Muscle of leg (tissue), 11 donors: Measurements from ENCODE around the gene BLTP3B. TPM values are rescaled to one million over a fixed set of nuclear protein-coding genes. Genes with fewer than 3 reads are reported as not detected.

Experiments used
- DNase-seq: peaks from one replicate; pipeline ENCODE4 v3.0.0; 2013
- H3K27ac ChIP-seq: one replicate; pipeline ENCODE4 v1.5.1; 2013; ENCODE audit warnings: mild to moderate bottlenecking, low read length, control low read depth
- H3K27me3 ChIP-seq: one replicate; pipeline ENCODE4 v1.6.1; 2013; ENCODE audit warnings: low read length; ENCODE audit not compliant: control insufficient read depth, insufficient read depth
- H3K36me3 ChIP-seq: one replicate; pipeline ENCODE4 v1.6.1; 2013; ENCODE audit warnings: low read length; ENCODE audit not compliant: control insufficient read depth, insufficient read depth
- H3K4me1 ChIP-seq: one replicate; pipeline ENCODE4 v1.6.1; 2013; ENCODE audit warnings: low read length; ENCODE audit not compliant: control insufficient read depth, insufficient read depth
- H3K4me3 ChIP-seq: one replicate; pipeline ENCODE4 v1.5.1; 2013; ENCODE audit warnings: low read length, control low read depth
- H3K9me3 ChIP-seq: replicated peaks from 2 replicates; pipeline ENCODE4 v1.6.1; 2013; ENCODE audit warnings: low read depth, low read length; ENCODE audit not compliant: control insufficient read depth
- WGBS: methylation state at CpG from one replicate; pipeline ENCODE4 v1.1.5; 2013; ENCODE audit warnings: missing lambda C conversion rate; ENCODE audit not compliant: insufficient coverage; 5-methylcytosine and 5-hydroxymethylcytosine counted together
- polyA plus RNA-seq, 8 donors: library from polyadenylated mRNA; unstranded; fragments of 120-200 nt; gene quantifications; one replicate each; pipeline versions ENCODE4 v1.2.1 to v1.2.3, GENCODE V29; 2013; ENCODE audit warnings: inconsistent platforms in 1 of 8, low replicate concordance in 1 of 8; ENCODE audit not compliant: insufficient read length in 8 of 8, insufficient read depth in 1 of 8
- total RNA-seq: library from RNA; stranded (reverse); fragments of 120-200 nt; gene quantifications from one replicate; pipeline ENCODE4 v1.2.4, GENCODE V29; 2013

Gene BLTP3B
- total and polyA plus RNA-seq, 9 donors, result 10.6 to 20.7 (median 13.3) TPM

DNA sequence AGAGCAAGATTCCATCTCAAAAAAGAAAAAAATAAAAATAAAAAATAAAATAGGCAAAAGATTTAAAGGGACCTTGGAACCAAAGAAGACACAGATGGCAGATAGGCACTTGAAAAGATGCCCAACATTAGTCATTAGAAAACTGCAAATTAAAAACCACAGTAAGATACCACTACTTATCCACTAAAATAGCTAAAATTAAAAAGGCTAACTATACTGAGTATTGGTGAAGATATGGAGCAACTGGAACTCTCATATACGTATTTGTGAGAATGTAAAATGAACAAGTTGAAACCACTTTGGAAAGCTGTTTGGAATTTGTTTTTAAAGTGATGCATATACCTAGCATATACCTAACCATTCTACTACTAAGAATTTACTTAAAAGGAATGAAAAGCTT is 22.3 kb downstream of the BLTP3B start:
- no peak overlapping the region for H3K27ac ChIP-seq
- no CpG with 5 or more reads among the region's 1 CpG for WGBS

GRCh38 chr12:100115291-100115690 is 27.4 kb downstream of the BLTP3B start:
- H3K36me3 ChIP-seq, result no peaks in the 10 kb centered on the region
- no peaks in the 10 kb centered on the region for H3K27me3 ChIP-seq
- no CpG with 5 or more reads among the region's 8 CpGs for WGBS
- no peak overlapping the region for H3K4me3 ChIP-seq
- DNase-seq, result no peak
- no peak overlapping the region for H3K27ac ChIP-seq
- peaks cover under 1% of the 10 kb centered on the region for H3K9me3 ChIP-seq
- H3K4me1 ChIP-seq, result peaks cover 2% of the 10 kb centered on the region

More for the DNA sequence above, 22.3 kb downstream of the BLTP3B start:
- Histone ChIP-seq H3K36me3 (no peaks in the 10 kb centered on the region), H3K27me3 (no peaks in the 10 kb centered on the region), H3K4me3 (no peak overlapping the region), H3K9me3 (peaks cover 5% of the 10 kb centered on the region), H3K4me1 (no peaks in the 10 kb centered on the region)
- no peak for DNase-seq

- H3K36me3 ChIP-seq, result no peaks in the 10 kb centered on the region
- peaks cover 2% of the 10 kb centered on the region for H3K4me1 ChIP-seq
- H3K27me3 ChIP-seq, result no peaks in the 10 kb centered on the region
- DNase-seq, result peak; percentile 17
- H3K9me3 ChIP-seq, result no peaks in the 10 kb centered on the region
- no peak overlapping the region for H3K27ac ChIP-seq
- no peak overlapping the region for H3K4me3 ChIP-seq
Observed at GRCh38 chr12:100114574-100114973, 28.1 kb downstream of the BLTP3B start.

DNA sequence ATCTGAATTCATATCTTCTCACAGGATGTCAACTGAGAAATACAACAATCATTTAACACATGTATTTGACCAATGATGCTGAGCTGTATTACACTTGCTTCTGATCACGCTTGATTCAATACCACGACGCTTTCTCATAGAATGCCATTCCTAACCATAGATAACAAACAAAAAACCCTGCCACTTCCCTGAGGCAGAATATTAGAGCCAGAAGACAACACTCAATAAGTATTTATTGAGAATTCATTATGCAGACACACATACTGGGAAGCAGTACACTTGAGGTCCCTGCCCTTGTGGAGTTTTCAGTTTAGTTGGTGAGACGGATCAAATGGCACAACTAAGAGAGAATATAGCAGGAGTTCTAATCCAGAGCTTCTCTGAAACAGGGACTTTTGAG is 32.4 kb downstream of the BLTP3B start:
- no peaks in the 10 kb centered on the region for H3K9me3 ChIP-seq
- 91% methylated on average over 1 of the region's 4 CpGs for WGBS

DNA sequence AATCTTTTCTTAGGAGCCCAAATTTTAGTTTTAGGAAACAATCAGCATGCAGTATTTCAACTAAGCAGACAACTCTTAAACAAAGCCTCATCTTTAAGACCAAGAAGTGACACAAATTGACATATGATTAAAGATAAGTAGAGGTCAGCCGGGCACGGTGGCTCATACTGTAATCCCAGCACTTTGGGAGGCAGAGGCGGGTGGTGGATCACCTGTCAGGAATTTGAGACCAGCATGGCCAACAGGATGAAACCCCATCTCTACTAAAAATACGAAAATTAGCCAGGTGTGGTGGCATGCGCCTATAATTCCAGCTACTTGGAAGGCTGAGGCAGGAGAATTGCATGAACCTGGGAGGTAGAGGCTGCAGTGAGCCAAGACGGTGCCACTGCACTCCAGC is 35.8 kb downstream of the BLTP3B start:
- Histone ChIP-seq H3K4me1 (no peaks in the 10 kb centered on the region), H3K27ac (no peak overlapping the region), H3K36me3 (peaks cover 2% of the 10 kb centered on the region), H3K4me3 (no peak overlapping the region), H3K9me3 (no peaks in the 10 kb centered on the region), H3K27me3 (no peaks in the 10 kb centered on the region)
- no peak for DNase-seq
- 92% methylated on average over 3 of the region's 6 CpGs for WGBS

More for the DNA sequence above, 32.4 kb downstream of the BLTP3B start:
- no peak overlapping the region for H3K27ac ChIP-seq
- H3K27me3 ChIP-seq, result no peaks in the 10 kb centered on the region
- H3K4me1 ChIP-seq, result peaks cover 2% of the 10 kb centered on the region
- H3K36me3 ChIP-seq, result no peaks in the 10 kb centered on the region
- no peak for DNase-seq
- no peak overlapping the region for H3K4me3 ChIP-seq

DNA sequence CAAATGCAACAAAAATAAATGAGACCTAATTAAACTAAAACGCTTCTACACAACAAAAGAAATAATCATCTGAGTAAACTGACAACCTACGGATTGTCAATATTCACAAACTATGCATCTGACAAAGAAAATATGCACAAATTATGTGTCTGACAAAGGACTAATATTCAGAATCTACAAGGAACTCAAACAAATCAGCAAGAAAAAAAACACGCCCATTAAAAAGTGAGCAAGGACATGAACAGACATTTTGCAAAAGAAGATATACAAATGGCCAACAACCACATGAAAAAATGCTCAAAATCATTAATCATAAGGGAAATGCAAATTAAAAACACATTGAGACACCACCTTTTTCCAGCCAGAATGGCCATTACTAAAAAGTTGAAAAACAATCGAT is 37.0 kb downstream of the BLTP3B start:
- Histone ChIP-seq H3K27me3 (no peaks in the 10 kb centered on the region), H3K4me3 (no peak overlapping the region), H3K36me3 (peaks cover 4% of the 10 kb centered on the region), H3K27ac (no peak overlapping the region), H3K9me3 (no peaks in the 10 kb centered on the region), H3K4me1 (no peaks in the 10 kb centered on the region)
- no CpG with 5 or more reads among the region's 4 CpGs for WGBS
- DNase-seq, result no peak

GRCh38 chr12:100101000-100101399 is 41.7 kb downstream of the BLTP3B start:
- no peak for DNase-seq
- Histone ChIP-seq H3K9me3 (no peaks in the 10 kb centered on the region), H3K4me3 (no peak overlapping the region), H3K27me3 (no peaks in the 10 kb centered on the region), H3K36me3 (peaks cover 8% of the 10 kb centered on the region), H3K4me1 (no peaks in the 10 kb centered on the region), H3K27ac (no peak overlapping the region)
- no CpG with 5 or more reads among the region's 3 CpGs for whole genome bisulfite sequencing

Other genes starting within 250 kb of the BLTP3B start
- gene ANKS1B, start 157.9 kb downstream of the BLTP3B start, total RNA-seq, result 5.6 TPM
- 1 to 10 TPM; 1.4 to 3.5 (median 2.7) TPM for gene ANKS1B, start 157.9 kb downstream of the BLTP3B start, polyA plus RNA-seq
- gene ACTR6, start 57.9 kb upstream of the BLTP3B start, total RNA-seq, result 20.5 TPM
- gene ACTR6, start 57.9 kb upstream of the BLTP3B start, polyA plus RNA-seq, result 10 to 100 TPM; 18.1 to 22.4 (median 19.5) TPM
- gene DEPDC4, start 124.2 kb upstream of the BLTP3B start, total RNA-seq, result 1.6 TPM
- gene DEPDC4, start 124.2 kb upstream of the BLTP3B start, polyA plus RNA-seq, result 1 to 10 TPM in 7 of 8 donors, under 1 TPM in 1; 0.57 to 2.8 (median 1.3) TPM
- 27.6 TPM for gene SCYL2, start 124.3 kb upstream of the BLTP3B start, total RNA-seq
- gene SCYL2, start 124.3 kb upstream of the BLTP3B start, polyA plus RNA-seq, result 10 to 100 TPM; 22.2 to 33.8 (median 27.0) TPM
- gene SLC17A8, start 214.2 kb upstream of the BLTP3B start, total RNA-seq, result 0.35 TPM
- under 1 TPM; 0.37 to 0.57 (median 0.46) TPM for gene SLC17A8, start 214.2 kb upstream of the BLTP3B start, polyA plus RNA-seq